Measurements from ENCODE around the gene GMPPB.
"Not testable (repeated sequence)": the region's sequence is repeated elsewhere in the genome, so short reads cannot be mapped to it uniquely, and the experiment has no call there.

GRCh38 chr3:49689908-49690624, 33.7 kb downstream of the GMPPB start:
- TF ChIP-seq CTCF, POLR2A, POLR2AphosphoS5, EP300 (IDR thresholded peaks at IDR 0.05): not testable (repeated sequence)

All from sigmoid colon (tissue), 4 donors.